GM19324 (cell line): ENCODE measurements around the gene SUPT20HL2.
"Not testable (repeated sequence)": the region's sequence is repeated elsewhere in the genome, so short reads cannot be mapped to it uniquely, and the experiment has no call there.

ENCODE experiments used
- ATAC-seq: cut with Tn5 transposase; IDR thresholded peaks from one replicate; pipeline ENCODE4 v1.9.1; 2021; ENCODE audit warnings: mild to moderate bottlenecking, moderate library complexity; ENCODE audit not compliant: unreplicated experiment, low FRiP score

SUPT20HL2 gene

DNA sequence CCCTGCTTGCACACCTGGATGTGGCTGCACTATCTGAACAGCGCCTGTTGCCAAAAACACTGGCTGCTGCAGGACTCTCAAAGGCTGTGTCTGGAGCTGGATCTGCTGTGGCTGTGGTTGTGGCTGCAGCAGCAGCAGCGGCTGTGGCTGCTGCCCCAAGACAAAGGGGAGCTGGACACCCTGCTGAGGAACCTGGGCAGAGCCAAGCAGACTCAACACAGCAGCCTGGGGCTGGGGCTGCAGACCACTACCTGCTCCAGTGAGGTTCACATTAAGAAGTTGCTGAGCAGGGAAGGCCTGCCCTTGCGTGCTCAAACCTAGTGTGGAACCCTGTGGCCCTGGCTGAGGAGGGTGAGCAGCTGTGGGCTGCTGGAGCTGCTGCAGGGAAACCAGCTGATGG, 3.0 kb downstream of the SUPT20HL2 start:
- not testable (repeated sequence) for ATAC-seq

DNA sequence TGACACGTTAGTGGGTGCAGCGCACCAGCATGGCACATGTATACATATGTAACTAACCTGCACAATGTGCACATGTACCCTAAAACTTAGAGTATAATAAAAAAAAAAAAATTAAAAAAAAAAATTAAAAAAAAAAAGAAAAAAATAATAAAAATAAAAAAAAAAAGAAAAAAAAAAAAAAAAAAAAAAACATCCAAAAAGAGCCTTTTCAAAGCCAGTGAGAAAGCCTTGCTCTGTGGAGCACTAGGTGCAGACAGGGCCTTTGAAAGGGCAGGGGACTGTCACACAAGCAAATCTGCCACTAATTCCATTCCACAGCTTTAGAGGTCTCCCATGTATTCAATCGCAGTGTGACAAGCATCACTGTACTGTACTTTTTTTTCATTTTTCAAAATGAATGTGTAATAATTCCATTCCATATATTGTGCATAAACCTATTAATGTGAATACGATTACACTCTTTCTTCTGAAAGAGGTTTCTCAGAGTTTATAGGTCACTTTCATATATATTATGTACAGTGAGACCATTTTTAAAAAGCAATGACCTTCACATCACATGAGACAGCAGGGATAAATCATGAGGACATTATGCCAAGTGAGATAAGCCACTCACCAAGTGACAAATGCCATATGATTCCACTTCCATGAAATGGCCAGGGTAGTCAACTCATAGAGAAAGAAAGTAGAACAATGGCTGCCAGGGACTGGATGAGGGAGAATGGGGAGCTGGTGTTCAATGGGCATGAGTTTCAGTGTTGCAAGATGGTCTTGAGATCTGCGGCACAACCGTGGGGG, 4.1 kb downstream of the SUPT20HL2 start:
- not testable (repeated sequence) for ATAC-seq

DNA sequence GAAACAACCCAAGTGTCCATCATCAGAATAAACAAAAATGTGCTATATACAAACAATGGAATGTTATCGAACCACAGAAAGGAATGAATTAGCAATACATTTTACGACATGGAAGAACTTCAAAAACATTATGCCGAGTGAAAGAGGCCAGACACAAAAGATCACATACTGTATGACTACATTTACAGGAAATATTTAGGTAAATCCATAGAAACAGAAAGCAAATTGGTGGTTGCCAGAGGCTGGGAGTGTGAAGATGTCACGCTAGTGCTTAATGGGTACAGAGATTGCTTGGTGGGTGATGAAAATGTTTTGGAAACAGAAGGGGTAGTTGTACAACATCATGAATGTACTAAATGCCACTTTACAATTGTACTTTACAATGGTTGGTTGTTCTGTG, 5.1 kb downstream of the SUPT20HL2 start:
- not testable (repeated sequence) for ATAC-seq

DNA sequence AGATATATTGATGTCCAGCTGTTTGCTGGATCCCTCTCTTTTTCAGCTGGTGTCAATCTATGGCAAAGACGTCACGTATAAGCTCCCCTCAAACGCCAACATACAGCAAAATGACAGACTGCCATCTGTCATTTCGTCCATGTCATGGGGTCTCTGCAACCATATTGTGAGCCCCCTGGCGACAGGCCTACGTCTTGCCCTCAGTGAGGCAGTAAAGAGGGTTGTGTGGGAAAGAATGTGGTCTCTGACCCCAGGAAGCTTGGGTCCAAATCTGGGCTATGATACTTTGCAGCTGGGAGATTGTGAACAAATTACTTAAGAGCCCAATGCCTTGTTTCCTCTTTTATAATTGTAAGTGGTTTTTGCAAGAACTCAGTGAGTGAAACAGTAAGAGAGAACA, 7.4 kb downstream of the SUPT20HL2 start:
- no peak for ATAC-seq

DNA sequence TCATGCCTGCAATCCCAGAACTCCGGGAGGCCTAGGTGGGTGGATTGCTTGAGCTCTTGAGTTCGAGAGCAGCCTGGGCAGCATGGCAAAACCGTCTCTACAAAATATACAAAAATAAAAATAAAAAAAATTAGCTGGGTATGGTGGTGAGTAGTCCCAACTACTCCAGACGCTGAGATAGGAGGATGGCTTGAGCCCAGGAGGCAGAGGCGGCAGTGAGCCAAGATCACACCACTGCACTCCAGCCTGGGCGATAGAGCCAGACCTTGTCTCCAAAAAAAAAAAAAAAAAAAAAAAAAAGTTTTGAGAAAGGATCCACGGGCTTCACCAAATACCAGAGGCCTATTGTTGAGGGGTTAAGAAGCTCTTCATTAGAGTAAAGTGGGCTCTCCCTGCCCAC, 8.0 kb downstream of the SUPT20HL2 start:
- no peak for ATAC-seq

DNA sequence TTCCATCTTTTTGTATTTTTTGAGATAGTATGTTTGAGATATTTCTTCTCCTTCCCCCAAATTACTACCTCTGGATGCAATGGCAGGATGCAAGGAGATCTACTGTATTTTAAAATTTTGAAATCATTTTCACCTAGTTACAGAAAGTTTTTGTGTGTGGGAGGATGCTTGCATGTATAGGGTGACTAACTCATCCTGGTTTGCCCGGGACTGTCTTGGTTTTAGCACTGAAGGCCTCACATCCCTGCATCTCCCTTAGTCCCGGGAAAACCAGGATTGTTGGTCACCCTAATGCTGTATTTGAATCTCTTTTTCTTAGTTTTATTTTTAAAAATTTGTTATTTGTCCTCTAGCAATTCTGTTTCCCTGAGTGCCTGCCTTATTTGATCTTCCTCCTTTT, 12.1 kb downstream of the SUPT20HL2 start:
- no peak for ATAC-seq

DNA sequence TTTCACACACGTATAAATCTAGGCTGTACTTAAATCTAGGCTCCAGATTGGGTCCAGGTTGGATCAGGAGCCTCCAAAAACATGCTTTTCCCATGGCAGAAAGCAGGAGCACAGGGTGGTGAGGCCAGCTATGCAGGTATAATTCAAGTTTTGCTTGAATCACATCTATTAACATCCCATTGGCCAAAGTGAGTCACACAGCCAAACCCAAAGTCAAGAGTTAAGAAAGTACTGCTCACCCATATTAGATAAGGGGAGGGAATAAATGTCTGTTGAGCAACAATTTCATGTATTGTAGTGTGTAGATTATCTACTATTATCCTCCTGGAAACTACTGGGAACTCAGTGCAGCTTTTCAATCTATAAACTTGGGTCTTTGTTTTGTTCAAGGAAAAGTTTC, 12.8 kb downstream of the SUPT20HL2 start:
- no peak for ATAC-seq

DNA sequence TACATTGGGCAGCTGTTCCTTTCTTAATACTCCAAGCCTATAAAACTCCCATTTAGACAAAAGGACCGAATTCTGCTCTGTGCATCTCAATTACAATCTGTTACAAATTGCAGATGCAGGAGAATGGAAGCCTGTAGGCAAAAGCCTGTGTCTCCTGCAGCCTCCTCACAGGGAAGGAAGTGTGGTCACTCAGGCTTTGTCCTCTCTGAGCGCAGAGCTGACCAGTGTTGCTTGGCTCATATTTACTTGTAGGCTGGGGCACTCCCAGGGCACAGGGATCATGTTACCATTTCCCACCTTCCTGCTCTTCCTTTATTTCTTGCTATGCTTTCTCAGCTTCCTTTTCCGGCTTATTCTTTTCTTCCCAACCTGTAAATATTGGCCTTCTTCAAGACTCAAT, 15.7 kb downstream of the SUPT20HL2 start:
- no peak for ATAC-seq

DNA sequence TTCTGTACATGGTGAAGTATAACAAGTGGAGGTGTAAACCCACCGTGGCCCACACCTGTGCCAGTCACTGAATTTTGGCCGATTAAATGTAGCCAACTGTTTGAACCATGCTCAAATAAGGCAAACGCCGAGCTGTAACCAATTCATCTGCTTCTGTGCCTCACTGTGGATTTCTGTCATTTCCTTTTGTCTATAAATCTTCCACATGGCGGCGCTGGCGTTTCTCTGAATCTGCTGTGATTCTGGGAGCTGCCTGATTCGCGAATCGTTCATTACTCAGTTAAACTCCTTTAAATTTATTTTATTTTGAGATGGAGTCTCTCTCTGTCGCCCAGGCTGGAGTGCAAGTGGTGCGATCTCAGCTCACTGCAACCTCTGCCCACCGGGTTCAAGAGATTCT, 19.2 kb downstream of the SUPT20HL2 start:
- no peak for ATAC-seq

DNA sequence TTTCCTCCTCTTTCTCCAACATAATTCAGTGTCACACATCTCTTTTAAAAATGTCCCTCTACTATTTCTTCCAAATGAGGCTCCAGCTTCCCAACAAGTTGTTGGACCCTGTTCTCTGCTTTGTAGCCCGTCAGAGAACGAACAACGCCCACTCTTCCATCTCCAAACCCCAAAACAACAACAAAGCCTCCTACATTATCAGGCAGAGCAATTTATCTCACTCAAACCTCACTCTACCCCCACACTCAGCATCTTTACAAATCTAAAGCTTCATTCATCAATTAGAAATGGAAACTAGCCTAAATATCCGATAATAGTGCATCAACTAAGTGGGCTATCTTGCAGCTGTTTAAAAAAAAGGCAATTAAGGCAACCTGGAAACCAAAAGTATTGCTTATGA, 20.5 kb downstream of the SUPT20HL2 start:
- no peak for ATAC-seq

DNA sequence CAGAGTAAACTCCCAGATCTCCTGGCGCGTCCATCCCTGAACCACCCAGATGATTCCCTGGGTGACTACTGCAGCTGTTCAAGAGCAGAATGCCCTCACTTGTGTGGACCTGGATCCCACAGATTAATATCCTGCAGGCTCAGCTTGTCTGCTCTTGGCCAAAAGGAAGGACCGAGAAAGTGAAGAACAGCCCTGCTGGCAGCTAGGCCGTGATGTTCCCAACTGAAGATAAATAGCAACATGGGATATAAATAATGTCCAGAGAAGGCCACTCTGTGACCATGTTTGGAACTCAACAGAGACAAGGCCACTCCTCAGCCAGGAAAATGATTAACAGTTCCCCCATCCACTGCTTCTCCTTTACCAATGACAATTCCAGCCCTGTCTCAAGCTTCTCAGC, 21.5 kb downstream of the SUPT20HL2 start:
- no peak for ATAC-seq

DNA sequence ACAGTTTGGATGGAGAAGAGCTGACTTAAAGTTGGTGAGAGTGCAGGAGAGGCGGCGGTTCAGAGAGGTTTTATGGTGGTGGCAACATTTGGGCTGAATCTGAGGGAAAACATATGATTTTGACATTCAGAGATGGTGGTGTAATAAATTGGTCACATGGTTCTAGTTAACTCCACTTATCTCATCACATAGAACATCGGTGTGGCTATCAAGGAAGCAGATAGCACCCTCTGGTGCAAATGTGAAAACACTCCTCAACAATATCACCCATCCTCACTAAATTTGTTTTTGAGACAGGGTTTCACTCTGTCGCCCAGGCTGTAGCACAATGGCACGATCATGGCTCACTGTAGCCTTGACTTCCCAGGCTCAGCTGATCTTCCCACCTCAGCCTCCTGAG, 28.8 kb downstream of the SUPT20HL2 start:
- no peak for ATAC-seq

DNA sequence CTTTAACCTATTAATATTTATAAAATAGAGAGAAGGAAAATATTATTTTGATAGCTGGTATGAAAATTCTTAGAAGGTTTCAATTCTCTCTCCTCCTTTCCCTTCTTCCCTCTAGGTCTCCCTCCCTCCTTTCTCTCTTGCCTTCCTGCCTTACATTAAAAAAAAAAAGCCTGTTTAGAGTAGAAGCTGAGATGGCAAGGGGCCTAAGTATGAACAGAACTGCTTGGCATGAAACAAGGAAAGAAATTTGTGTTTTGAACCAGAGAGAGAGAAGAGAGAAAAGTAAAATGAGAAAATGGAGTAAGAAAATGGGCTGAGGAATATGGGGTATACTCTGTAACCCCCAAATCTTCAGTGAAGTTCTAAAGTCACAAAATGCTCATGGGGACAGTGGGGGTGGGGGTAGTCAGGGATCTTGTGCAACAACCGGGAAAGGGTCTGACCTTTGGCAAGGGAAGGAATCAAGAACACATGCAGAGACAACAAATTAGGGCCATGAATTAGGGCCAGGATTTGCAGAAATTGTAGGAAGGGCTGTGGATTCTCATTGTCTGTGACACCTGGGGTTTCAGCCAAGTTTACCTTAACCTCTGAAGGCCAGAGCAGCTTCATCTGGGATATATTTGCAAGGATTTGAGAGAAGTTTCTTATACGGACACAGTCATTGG, 30.6 kb downstream of the SUPT20HL2 start:
- ATAC-seq: no peak

DNA sequence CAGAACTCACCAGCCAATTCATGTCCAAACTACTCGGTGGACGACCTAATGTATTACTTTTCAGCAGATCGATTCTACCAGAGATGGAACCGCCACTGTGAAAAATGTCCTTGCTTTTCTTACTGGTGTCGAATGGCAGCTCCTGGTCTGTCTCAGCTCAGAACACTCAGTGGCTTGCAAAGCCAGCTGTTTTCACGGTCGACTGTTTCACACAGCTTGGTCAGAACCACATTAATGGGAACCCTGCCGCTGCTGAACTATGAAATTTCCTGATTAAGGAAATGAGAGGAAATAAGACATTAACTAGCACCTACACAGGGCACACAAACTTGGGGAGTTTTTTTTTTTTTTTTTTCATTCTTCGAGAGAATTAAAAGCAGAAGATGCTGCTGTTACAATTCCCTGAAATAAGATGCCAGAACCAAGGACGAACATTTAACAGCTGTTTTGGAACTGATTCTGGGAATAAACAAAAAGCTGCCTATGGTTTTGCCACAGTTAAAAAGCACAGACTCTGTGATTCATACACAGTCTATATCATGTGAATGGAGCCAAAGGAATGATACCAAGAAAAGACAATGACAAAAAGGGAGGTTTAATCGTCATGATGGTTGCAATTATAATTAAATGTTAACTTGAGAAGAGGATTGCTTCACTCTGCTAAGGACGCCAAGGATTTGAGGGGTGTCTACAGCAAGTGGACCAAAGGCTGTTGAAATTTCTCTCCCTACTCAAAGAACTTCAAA, 31.3 kb downstream of the SUPT20HL2 start:
- no peak for ATAC-seq

DNA sequence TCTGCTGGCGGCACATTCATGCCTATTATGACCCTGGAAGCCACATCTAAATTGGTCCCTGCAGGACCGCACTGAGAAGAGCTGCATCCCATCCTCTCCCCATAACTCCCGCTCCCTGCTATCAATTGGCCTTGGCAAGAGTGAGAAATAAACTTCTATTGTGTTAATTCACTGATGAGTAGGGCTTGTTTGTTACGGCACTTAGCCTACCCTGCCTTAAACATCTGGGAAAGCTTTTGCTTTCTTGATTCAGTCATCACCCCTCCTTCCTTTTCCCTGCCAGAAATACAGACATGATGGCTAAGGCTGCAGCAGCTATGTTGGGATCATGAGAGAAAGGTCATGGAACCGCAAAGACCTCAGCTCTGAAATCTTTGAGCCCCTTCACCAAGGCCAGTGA, 36.5 kb downstream of the SUPT20HL2 start:
- no peak for ATAC-seq

DNA sequence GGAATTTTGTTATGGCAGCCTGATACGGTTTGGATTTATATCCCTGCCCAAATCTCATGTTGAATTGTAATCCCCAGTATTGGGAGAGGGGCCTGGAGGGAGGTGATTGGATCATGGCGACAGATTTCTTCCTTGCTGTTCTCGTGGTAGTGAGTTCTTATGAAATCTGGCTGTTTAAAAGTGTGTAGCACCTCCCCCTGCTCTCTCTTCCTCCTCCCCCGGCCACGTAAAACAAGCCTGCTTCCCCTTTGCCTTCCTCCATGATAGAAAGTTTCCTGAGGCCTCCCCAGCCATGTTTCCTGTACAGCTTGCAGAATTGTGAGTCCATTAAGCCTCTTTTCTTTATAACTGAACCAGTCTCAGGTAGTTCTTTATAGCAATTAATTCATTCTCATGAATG, 37.9 kb downstream of the SUPT20HL2 start:
- no peak for ATAC-seq

DNA sequence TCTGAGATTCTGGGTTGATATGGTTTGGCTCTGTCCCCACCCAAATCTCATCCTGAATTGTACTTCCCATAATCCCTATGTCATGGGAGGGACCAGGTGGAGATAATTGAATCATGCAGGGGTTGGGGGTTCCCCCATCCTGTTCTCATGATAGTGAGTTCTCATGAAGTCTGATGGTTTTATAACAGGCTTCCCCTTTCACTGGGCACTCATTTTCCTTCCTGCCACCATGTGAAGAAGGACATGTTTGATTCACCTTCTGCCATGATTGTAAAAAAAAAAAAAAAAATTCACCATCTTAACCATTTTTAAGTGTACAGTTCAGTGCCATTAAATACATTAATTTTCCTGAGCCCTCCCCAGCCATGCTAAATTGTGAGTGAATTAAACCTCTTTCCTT, 42.6 kb downstream of the SUPT20HL2 start:
- ATAC-seq: no peak

DNA sequence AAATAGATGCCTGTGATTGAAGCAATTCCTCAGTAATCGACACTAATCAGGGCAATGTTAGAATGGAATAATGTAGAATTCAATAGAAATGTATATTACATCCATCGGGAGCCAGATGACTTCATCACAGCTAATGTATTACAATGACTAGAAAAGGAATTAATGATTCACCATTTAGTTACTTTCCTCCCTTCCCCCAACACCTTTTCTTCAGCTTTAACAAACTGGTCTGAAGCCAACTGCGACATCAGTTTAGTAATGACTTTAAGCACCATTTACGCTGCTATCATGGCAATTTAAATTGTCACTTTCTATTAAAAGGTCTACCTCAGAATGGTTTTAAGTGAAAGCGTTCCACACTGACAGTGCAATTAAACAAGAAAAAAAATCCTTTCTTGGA, 45.1 kb downstream of the SUPT20HL2 start:
- no peak for ATAC-seq

DNA sequence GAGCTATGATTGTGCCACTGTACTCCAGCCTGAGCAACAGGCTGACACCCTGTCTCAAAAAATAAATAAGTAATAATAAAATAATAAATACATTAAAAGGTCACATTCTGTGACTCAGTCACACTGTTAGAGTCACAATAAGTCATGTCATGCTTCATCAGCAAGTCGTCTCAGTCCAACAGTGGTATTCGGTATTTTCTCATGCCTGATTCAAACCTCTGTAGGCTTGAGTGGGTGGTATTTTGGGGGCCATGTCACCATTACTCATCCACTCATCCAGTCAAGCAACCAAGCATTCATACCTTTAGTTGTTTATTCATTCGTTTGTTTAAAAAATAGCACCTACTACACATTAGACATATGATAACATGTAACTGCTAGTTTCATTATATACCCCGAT, 46.9 kb downstream of the SUPT20HL2 start:
- no peak for ATAC-seq

DNA sequence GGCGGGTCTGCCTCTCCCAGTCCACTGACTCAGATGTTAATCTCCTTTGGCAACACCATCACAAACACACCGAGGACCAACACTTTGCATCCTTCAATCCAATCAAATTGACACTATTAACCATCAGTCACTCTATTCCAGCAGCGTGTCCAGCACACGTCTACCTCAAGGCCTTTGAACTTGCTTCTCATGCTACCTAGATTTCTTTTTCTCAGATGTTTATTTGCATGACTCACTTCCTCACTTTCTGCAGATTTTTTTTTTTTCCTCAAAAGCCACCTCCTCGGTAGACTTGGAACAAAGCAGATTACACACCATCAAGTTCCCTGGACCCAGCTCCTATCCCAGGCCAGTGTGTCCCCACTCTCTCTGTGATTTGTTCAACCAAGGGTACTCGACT, 49.5 kb downstream of the SUPT20HL2 start:
- ATAC-seq: no peak

DNA sequence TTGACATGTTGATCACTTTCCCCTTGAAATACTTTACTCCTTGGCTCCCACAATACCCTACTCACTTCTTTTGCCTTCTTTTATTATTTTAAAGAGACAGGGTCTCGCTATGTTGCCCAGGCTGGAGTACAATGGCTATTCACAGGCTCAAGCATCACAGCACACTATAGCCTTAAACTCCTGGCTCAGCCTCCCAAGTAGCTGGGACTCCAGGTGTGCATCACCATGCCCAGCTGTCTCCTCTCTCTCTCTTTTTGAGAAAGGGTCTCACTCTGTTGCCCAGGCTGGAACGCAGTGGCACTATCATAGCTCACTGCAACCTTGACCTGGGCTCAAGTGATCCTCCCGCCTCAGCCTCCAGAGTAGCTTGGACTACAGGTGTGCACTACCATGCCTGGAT, 51.6 kb downstream of the SUPT20HL2 start:
- no peak for ATAC-seq
